Epithelial cell of proximal tubule (primary cell): Measurements from ENCODE around the gene MMP28. TPM values are rescaled to one million over a fixed set of nuclear protein-coding genes. Genes with fewer than 3 reads are reported as not detected.

Source experiments
- DNase-seq: peaks from one replicate; pipeline ENCODE4 v3.0.0-alpha.2; 2011; ENCODE audit warnings: low read depth
- H3K4me3 ChIP-seq: 2 replicates; pipeline ENCODE4 v1.5.1; 2011; ENCODE audit warnings: low read depth, mild to moderate bottlenecking, low read length
- CTCF ChIP-seq: conservative IDR thresholded peaks from 2 replicates; pipeline ENCODE4 v1.5.1; 2012; ENCODE audit warnings: low read depth, mild to moderate bottlenecking, low read length
- total RNA-seq: library from RNA; depleted of rRNA; stranded (reverse); fragments of >200 nt; gene quantifications from 2 replicates; pipeline ENCODE4 v1.2.3, GENCODE V29; 2015

Gene MMP28
- total RNA-seq, 1 donor from 2014 or later = not detected

- no peak overlapping the region for H3K4me3 ChIP-seq
- TF ChIP-seq CTCF = no peak
- DNase-seq = no peak
Observed at GRCh38 chr17:35775039-35775438, 20.4 kb downstream of the MMP28 start.

- DNase-seq = no peak
- H3K4me3 ChIP-seq = no peak overlapping the region
- no peak for TF ChIP-seq CTCF
Observed at GRCh38 chr17:35774499-35774898, 20.9 kb downstream of the MMP28 start.

GRCh38 chr17:35773679-35774425 lies 21.6 kb downstream of the MMP28 start:
- no peak for TF ChIP-seq CTCF
- H3K4me3 ChIP-seq = no peak overlapping the region
- no peak for DNase-seq

- TF ChIP-seq CTCF = no peak
- DNase-seq = no peak
- H3K4me3 ChIP-seq = no peak overlapping the region
Observed at GRCh38 chr17:35773129-35773528, 22.3 kb downstream of the MMP28 start.

- DNase-seq = no peak
- no peak overlapping the region for H3K4me3 ChIP-seq
- peak; percentile 32 for TF ChIP-seq CTCF
Observed at GRCh38 chr17:35769895-35770486, 25.4 kb downstream of the MMP28 start.

GRCh38 chr17:35768797-35769196 lies 26.6 kb downstream of the MMP28 start:
- DNase-seq = no peak
- H3K4me3 ChIP-seq = no peak overlapping the region
- no peak for TF ChIP-seq CTCF
